Fibroblast of lung (primary cell): Measurements from ENCODE around the gene SUSD1.

Experiments used
- EZH2 ChIP-seq: IDR thresholded peaks from 2 replicates; pipeline ENCODE4 v1.5.1; 2012; ENCODE audit warnings: low read length, control low read depth, mild to moderate bottlenecking; ENCODE audit errors: missing control alignments
- TF ChIP-seq, protein P1 (sequence below), 2 donors: IDR thresholded peaks in 1 of 2; conservative IDR thresholded peaks in 1 of 2; 1 replicate in 1 of 2; 2 replicates in 1 of 2; pipeline ENCODE4 v1.5.1; 2011 to 2012; ENCODE audit warnings: low read length in 2 of 2, control low read depth in 1 of 2, inconsistent platforms in 1 of 2, low read depth in 1 of 2, mild to moderate bottlenecking in 1 of 2

DNA sequence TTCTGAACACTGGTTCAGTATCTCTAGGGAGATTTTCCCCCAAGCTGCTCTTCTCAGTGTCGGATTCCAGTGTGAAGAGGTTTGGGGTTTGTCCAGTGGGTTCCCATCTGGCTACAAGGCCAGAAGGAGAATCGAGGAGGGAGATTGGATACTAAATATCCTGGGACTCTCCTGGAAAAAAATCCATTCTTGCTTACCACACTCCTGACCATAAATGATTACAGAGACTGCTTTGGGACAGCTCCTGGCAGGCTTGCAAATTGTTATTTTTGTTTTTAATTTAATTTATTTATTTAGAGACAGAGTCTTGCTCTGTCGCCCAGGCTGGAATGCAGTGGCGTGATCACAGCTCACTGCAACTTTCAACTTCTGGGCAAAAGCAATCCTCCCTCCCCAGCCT, 4.7 kb upstream of the SUSD1 start:
- TF ChIP-seq, protein P1, sequence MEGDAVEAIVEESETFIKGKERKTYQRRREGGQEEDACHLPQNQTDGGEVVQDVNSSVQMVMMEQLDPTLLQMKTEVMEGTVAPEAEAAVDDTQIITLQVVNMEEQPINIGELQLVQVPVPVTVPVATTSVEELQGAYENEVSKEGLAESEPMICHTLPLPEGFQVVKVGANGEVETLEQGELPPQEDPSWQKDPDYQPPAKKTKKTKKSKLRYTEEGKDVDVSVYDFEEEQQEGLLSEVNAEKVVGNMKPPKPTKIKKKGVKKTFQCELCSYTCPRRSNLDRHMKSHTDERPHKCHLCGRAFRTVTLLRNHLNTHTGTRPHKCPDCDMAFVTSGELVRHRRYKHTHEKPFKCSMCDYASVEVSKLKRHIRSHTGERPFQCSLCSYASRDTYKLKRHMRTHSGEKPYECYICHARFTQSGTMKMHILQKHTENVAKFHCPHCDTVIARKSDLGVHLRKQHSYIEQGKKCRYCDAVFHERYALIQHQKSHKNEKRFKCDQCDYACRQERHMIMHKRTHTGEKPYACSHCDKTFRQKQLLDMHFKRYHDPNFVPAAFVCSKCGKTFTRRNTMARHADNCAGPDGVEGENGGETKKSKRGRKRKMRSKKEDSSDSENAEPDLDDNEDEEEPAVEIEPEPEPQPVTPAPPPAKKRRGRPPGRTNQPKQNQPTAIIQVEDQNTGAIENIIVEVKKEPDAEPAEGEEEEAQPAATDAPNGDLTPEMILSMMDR (conservative IDR thresholded peaks at IDR 0.05 in 1 of 2, IDR thresholded peaks at IDR 0.05 in 1 of 2; ENCODE audit: low read depth in 1 of 2, low read length in 2 of 2), result no peak
- no peak for TF ChIP-seq EZH2
